GM18519 (cell line): ENCODE results near the gene CTSW.
A peak's percentile ranks its signal among the peaks of the same experiment; 100 is the strongest.

Experiments
- ATAC-seq: cut with Tn5 transposase; IDR thresholded peaks from one replicate; pipeline ENCODE4 v1.9.1; 2021; ENCODE audit warnings: mild to moderate bottlenecking, moderate library complexity; ENCODE audit not compliant: unreplicated experiment, low FRiP score

Gene CTSW

DNA sequence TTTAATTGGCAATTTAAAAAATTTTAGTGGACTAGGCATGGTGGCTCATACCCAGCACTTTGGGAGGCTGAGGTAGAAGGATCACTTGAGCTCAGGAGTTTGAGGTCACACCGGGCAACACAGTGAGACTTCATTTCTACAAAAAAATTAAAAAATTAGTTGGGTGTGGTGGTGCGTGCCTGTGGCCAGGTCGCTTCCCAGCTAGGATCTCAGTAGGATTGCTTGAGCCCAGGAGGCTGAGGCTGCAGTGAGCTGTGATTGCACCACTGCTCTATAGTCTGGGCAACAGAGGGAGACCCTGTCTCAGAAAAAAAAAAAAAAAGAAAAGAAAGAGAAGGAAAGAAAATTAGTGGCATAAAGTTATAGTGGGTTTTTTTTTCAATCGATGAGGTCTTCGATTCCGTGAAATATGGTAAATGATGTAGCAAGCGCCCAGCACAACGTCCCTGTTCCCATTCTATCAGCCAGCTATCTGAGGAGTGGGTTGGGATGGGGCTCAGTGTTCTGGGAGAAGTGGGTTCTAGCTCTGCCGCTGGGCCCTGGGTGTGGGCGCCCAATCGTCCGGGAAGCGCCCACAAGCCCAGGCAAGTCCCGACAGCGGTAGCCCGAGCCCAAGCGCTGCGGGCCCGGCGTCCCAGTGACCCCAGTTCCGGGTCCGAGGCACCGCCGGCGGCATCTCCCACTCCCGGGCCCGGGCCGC is 19.2 kb downstream of the CTSW start:
- no peak for ATAC-seq

DNA sequence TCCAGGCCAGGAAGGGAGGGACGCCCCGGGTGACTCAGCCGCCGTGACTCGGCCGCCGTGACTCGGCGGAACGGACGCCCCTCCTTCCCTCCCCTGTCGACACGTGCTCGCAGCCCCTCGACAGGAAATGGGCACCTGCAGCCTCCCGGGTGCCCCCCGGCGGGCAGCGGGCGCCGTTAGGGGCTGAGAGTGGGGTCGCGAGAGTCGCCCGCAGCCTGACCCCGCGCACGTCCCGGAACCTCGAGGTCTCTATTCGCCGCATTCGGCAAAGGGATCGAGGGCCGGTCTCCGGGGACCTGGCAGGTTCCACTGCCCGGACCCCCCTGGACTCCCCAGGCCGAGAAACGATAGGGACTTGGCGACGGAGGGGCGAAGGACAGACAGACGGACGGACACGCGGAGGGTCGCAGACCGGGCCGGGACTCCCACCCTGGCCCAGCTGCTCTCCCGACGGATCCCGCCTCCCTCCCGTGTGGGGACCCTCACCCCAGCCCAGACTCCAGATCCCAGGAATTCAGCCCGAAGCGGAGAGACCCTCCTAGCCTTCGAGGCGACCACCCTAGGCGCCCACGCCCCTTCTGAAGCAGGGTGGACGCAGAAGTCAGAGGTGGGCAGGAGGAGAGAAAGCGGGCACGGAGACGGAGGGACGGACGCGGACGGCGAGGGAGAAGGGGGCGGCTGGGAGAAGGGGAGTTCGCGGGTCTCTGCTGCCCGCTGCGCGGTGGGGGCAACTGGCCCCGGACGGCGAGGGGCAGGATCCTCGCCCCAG is 19.9 kb downstream of the CTSW start:
- no peak for ATAC-seq

DNA sequence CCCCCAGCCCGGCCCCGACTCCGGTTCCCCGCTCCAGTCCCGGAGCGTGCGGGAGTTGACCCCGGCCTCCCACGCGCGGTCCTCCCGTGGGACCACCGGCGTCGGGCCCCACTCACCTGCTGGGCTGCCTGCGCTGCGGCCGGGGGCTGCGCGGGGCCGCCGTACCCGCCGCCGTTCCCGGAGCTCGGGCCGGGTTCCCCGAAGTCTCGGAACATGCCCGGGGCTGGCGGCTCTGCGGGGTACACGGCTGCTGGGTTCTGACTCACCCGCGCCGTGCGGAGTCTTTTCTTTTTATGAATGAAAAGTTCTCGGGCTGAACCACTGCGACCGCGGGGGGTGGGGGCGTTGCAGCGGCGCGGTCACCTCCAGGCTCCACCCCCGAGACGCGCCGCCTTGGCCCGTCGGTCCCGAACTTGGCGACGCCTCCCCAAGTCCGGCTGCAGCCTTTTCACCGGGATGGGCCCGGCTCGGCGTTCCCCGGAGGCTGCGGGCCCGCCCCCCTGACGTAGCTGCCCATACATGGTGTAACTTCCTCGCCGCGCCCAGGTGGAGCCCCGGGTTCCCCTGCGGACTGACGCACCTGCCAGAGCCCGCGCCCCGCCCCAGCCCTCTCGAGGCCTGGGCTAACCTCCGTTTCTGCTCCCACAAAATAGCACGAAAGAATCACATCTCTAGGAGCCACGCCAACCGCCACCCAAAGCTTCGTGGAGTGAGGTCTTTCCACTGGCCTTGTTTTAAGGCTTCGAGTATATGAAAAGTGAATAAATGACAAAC is 20.7 kb downstream of the CTSW start, which contains the start of gene FOSL1:
Gene FOSL1, minus strand, starts transcription at position 264 of the 774 bp plus-strand sequence. Its CDS starts 49 bp downstream, at position 215.
- peak; percentile 46 for ATAC-seq

DNA sequence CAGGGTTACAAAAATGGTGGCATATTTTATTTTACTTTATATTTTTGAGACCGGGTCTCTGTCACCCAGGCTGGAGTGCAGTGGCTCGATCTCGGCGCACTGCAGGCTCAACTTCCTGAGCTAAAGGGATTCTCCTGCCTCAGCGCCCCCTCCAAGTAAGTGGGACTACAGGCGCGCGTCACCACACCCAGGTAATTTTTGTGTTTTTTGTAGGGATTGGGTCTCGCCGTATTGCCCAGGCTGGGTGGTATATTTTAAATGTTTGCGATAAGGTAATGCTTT is 21.2 kb downstream of the CTSW start:
- ATAC-seq = no peak

DNA sequence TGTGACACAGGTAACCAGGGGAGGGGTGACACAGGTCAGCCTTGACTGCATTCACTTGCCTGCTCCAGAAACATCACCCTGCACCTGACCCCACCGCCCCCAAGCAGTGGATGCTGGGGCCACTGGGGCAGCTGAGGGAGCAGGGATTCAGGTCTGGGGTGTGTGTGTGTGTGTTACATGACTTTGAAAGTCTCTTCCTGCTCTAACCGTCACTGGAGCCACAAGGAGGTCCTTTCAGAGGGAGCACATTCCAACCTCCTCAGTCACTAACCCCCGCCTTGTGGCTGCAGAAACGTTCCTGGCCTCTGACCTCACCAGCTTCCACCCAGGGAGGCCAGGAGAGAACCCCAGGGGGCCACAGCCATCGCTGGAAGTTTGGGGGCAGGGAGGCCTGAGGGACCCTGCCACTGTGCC is 23.4 kb downstream of the CTSW start:
- ATAC-seq = no peak

DNA sequence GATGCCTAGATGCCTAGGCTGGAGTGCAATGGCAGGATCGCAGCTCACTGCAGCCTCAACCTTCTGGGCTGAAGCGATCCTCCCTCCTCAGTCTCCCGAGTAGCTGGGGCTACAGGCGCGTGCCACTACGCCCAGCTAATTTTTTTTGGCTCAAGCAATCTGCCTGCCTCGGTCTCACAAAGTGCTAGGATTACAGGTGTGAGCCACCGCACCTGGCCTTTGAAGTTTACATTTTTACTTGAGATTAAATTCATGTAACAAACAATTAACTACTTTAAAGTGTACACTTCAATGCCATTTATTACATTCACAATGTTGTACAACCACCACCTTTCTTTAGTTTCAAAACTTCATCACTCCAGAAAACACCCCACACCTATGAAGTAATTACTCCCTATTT is 24.1 kb downstream of the CTSW start:
- no peak for ATAC-seq

DNA sequence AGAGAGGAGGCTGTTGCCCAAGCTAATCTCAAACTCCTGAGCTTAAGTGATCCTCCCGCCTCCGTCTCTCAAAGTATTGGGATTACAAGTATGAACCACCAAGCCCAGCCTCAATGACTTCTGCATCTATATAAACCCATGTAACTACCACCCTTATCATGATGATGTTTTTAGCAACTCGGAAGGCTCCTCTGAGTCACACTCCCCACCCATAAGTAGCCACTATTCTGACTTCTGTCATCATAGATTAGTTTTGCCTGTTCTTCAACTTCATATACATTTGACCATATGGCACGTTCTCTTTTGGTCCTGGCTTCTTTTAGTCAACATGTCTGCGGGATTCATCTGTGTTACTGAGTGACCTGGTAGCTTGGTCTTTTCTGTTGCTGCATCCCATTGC is 27.0 kb downstream of the CTSW start:
- no peak for ATAC-seq

DNA sequence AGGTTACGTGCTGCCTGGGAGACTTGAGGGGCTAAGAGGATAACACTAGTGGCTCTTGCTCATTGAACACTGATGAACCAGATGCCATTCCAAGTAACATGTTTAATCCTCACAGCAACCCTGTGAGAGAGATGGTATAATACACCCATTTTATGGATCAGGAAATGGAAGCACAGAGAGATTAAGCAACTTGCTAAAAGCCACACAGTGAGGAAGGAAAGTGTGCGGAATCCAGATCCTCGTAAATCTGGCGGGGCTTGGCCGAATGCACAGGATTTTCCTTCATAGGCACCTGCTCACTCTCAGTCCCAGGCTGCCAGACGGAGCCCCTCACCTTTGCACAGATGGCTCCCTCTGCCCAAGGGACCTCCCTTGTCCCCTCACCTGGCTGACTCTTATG is 28.2 kb downstream of the CTSW start:
- no peak for ATAC-seq

DNA sequence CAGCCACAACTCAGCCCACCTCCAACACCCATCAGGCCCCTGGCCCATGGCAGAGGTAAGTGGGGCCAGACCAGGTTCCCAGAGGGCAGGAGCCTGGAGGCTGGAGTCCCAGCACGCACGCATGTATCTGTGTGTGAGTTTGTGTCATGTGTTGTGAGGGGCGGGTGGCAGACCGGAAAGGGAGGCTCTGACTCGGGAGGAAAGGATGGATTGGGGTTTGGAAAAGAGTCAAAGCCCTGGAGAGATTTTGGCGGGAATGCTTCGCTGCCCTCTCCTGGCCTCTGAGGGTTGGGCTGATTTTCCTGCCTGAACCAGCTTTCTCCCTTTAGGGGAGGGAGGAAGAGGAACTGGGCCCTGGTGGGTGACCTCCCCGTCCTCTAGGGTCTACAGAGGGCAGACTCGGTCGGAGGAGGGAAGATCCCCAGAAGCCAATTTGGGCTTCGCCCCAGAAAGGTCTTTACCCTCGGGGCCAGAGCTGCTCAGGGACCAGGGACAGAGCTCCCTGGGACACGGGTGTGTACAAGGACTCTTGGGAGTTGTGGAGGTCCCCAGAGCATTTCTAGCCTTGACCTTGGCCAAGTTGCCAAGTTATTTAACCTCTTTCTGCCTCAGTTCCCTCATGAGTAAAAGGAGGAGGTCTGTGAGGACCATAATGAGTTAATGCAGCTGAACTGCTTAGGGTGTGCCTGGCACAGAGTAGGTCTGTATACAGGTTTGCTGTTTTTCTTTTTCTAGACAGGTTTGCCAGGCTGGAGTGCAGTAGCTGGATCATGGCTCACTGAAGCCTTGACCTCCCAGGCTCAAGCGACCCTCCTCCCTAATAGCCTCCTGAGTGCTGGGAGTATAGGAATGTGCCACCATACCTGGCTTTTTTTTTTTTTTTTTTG is 32.3 kb downstream of the CTSW start:
- no peak for ATAC-seq

DNA sequence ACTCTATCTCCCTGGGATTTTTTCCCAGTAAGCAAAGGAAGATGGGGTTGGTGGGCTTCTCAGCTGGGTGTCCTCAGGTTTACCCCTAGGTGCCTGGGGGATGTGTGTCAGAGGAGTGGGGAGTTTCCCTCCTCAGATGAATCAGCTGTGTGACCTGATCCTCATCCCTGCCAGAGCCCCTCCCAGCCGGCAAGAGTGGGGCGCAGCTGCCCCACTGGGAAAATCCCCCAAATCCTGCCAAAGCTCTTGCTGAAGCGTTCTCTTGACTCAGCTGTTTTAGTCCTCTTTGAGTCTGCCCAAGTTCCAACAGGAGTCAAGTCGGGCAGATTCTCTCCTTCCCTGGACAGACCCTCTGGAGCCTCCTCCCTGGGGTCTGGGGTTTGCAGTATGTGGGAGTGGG is 33.2 kb downstream of the CTSW start:
- ATAC-seq = no peak

DNA sequence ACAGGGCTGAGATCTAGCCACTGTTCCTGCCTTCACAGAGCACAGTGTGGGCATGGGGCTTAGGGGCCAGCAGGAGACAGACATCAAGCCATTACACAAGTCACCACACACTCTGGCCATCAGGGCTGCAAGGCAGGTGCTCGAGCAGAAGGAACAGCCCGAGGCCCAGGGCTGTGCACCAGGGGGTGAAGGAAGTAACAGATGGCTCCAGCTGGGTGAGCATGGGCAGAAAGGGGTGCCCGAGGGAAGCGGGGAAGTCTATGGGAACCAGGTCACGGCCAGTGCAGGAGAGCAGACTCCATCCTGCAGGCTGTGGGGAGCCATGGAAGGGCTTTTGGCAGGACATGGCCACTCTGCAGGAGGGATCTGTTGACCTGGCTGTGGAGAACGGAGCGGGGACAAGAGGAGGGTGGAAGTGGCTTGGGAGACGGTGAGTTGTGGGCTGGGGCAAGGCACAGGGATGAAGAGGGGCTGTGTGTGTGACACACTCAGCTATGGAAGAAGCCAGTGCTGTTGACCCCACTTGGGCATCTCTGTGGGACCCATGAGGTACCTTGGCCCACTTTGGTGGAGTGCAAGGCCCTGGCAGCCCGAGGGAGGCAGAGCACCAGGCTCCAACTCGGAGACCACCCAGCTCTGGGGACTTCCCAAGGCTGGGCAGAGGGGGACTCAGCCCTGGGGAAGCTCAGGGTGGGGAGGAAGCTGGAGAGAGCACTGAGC is 35.6 kb downstream of the CTSW start:
- no peak for ATAC-seq

DNA sequence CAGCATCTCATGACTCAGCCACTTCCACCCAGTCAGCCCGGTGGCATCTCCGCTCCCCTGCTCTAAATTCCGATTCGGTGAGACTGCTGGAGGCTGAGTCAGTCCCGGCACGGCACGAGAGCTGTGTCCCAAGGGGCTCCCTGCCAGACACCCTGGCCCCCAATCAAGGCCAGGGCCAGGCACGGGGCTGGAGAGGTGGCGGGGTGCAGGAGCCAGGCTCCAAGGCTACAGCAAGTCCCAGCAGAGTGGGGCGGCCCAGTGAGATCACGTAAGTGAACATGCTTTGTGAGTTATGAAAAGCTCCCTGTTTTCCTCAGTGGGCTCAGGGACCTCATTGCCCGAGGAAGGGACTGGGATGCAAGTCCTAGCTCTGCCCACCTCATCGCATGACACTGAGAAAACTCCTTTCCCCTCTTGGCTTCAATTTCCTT is 36.2 kb downstream of the CTSW start:
- ATAC-seq = no peak

DNA sequence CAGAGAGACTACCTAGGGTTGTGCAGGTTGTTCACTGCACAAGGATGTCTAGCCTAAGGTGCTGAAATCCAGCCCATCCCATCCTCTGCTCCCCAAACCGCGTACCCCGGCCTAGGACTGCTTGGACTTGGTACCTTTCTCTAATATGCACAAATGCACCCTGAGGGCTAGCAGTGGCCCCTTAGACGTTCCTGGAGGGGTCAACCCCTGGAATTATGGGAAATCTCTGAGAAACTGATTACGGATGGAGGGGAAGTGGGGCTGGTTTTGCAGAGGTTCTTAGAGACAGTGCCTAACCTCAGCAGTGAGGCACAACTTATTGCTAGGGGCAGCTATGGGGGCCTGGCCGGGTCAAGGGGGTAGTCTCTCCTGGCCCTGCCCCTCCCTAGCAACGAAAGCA is 36.8 kb downstream of the CTSW start:
- ATAC-seq = no peak

DNA sequence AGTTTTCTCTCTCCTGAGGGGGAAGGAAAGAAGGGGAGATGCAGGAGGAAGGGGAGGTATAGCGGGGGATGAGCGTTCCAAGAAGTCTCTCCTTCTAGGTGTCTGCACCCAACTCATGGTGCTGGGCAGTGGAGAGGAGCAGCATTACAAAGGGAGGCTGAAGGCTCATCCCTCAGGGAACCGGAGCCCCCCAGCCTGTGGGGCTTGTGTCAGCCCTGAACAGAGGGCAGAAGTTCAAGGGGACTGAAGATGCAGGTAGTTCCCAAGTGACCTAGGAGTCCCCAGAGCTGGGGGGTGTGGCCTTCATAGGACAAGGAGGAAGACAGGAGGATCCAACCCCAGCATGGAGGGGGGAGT is 37.4 kb downstream of the CTSW start:
- no peak for ATAC-seq

DNA sequence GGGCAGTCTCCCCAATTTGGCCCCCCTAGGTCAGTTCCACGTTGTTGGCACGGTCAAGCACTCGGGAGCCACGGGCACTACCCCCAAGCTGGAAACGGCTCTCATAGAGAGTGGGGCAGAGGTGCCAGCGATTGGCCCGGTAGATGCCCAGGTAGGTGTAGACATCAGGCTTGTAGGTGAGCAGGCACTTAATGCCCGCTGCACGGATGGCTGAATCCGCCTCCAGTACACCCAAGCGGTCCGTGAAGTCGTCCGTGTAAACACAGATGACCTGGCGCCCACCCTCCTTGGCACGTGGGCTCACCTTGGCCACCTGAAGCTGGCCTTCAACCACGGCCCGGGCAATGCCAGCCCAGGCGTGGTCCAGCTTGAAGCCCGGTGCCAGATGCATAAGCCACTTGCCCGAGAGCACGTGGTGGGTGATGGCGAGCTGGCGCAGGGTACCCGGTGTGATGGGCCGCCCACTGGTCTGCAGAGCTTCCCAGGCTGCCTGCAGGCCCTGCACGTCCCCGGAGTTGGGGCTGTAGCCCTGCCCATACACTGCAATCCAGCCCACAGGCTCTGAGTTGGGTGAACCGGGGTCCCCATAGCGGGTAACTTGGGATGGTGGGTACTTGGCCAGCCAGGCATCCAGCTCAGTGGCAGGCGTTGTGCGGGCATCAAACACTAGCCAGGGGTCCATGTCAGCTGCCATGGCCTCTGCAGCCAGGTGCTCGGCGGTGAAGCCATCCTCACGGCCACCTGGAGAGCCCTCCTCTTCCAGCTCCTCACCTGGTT is 38.0 kb downstream of the CTSW start:
- ATAC-seq = no peak

DNA sequence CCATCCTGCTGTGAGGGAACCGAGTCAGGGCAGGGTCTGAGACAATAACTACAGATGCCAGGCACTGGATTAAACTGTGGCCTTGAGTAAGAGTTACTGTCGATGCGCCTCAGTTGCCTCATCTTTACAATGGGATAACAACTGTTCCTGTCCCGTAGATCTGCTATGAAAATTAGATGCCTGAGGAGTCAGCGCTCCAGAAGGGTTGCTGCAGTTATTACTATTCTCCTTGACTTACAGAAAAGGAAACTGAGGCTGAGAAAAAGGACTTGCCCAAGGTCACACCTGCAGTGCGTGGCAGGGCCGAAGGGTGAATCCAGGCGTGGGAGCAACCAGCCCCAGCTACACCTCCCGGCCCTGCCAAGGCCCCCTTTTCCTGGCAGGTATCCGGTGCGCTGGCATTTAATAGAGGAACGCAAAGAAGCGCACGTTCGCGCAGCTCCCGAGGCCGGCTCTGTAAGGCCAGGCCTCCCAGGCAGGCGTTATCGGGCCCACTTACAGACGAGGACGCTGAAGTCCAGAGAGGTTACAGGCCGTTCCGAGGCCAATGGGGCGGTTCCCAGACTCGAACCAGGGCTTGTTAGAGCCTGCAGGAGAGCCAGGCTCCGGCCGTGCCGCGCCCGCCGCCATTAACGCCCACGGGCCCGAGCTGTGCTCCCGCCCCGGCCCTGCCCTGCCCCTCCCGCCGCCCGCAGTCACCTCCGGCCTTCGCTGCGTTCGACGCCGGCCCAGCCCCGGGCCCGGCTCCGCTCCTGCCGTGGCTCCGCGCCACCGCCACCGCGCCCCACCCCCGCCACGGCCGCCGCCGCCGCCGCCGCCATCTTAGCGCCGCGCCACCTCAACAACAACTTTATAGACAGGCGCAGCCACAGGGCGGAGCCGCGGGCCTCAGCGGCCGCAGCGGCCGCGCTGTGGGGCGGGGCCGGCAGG is 38.8 kb downstream of the CTSW start, which contains the start of gene C11orf68:
Gene C11orf68, minus strand, starts transcription at position 852 of the 930 bp plus-strand sequence. Its CDS starts 31 bp downstream, at position 821.
- ATAC-seq = peak; percentile 30

DNA sequence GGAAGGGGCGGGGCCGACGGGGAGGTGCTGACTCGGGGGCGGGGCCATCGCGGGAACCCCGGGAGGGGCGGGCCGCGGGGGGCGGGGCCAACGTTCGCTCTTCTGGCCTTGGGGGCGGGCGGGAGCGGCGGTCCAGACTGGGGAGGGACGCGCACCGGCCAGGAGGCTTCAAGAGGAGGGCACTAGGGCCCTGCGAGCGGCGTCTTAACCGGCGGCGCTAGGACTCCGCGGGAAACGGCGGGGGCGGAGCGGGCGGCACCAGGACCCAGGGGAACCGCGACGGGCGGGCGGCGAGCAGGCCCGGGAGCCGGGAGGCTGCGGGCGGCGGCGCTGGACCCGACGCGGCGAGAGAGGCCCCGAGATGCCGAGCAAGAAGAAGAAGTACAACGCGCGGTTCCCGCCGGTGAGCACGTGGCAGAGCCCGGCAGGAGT is 39.5 kb downstream of the CTSW start, which contains the start of gene DRAP1:
Gene DRAP1, plus strand, starts transcription at position 286 of the 432 bp plus-strand sequence. Its CDS starts 76 bp downstream, at position 362.
- peak; percentile 67 for ATAC-seq
